Stimulated activated CD4-positive, alpha-beta T cell treated with anti-CD3 and anti-CD28 coated beads, Interleukin-15, amount 100 ng/mL, for 1 hour (primary cell): ENCODE data around the gene BCL2L12.
A peak's percentile ranks its signal among the peaks of the same experiment; 100 is the strongest.

Experiments used
- DNase-seq, 2 donors: peaks; one replicate each; pipeline ENCODE4 v3.0.0-alpha.2; 2020; ENCODE audit warnings: low read depth in 1 of 2, low spot score in 1 of 2

BCL2L12 gene

DNA sequence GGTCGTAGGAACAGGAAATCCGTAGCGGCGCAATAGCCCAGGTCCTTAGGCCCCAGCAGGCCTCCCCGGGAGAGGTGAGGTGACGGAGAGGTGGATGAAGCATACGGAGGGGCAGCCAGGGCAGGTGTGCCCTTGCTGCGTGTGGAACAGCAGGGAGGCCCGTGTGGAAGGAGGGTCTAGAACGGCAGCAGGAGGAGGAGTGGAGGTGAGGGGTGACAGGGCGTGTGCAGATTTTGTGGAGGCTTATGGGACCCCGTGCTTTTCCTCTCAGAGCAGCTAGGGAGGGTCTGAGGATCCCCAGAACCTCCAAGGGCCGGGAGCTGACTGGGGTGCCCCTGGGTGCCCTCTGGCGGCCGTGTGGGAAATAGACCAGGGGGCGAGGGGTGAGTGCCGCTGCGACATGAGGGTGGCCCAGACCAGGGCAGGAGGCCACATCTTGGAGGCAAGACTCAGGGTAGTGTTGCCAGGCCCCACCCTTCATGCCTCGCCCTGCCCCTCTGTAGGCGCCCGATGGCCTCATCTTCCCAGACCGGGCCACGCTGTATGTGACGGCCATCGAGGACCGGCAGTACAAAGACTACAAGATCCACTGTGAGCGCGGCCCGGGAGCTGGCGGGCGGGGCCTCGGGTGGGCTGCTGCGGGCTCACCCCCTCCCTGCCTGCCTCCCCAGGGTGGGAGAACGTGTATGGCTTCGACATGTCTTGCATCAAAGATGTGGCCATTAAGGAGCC is 18.7 kb downstream of the BCL2L12 start:
- DNase-seq: no peak

DNA sequence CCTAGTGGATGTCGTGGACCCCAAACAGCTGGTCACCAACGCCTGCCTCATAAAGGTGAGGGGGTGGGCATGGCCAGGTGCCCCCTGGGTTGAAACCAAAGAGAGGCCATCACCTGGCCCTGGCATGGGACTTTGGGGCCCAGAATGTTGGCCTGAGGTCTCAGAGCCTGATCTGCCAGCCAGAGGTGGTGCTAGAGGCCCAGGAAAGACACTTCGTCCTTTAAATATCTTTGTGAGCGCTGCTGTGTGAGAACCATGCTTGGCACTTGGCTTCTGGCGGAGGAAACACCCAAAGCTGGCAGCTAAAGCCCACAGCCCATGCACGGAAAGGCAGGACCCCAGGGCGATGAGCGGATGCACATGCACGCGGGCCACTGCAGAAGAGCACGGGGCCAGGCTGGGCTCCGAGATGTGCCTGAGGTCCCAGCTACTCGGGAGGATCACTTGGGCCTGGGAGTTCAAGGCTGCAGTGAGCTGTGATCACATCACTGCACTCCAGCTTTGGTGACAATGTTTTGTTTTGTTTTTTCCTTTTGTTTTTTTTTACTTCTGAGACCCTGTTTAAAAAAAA is 19.3 kb downstream of the BCL2L12 start:
- DNase-seq: no peak

DNA sequence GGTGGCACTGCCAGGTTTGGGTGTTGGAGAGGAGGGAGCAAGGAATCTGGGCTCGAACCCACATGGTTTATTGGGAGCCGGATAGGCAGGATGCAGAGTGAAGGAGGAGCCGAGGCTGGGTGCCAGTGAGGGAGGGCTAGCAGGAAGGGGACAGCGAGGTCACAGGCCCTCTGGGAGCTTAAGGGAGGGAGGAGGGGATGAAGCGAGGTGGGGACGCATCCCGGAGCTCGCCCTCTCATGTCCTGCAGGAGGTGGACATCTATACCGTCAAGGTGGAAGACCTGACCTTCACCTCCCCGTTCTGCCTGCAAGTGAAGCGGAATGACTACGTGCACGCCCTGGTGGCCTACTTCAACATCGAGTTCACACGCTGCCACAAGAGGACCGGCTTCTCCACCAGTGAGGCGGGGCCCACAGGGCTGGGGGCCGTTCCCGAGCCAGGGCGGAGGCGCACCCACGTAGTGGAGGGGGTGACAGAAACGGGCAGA is 20.2 kb downstream of the BCL2L12 start:
- no peak for DNase-seq

- no peak for DNase-seq
Observed at GRCh38 chr19:49686503-49687088, 20.9 kb downstream of the BCL2L12 start.

DNA sequence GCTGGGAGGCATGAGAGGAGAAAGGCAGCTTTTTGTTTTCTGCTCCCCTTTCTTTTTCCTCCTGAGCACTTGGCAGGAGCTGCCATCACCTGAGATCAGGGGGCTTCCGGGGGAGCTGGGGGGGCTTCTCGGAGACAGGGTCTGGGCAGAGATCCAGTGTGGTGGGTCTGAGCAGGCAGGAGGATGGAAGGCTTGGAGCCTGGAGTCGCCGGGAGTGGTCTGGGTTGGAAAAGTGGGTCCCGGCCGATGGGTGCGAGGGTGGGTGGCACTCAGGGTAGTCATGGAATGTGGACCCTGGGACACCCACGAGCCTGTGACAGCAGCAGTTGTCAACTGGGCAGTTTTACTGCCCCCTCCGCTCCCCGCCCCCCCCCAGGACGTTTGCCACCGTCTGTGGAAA is 21.4 kb downstream of the BCL2L12 start:
- DNase-seq: no peak

- no peak for DNase-seq
Observed at GRCh38 chr19:49687566-49688316, 22.0 kb downstream of the BCL2L12 start.

GRCh38 chr19:49688531-49689132 is 22.9 kb downstream of the BCL2L12 start:
- DNase-seq: no peak

GRCh38 chr19:49689133-49690078 is 23.7 kb downstream of the BCL2L12 start, which contains the start of gene ADM5:
ADM5 (plus strand) TSS chr19:49689594; CDS start chr19:49689838, 244 bp downstream.
- no peak for DNase-seq

DNA sequence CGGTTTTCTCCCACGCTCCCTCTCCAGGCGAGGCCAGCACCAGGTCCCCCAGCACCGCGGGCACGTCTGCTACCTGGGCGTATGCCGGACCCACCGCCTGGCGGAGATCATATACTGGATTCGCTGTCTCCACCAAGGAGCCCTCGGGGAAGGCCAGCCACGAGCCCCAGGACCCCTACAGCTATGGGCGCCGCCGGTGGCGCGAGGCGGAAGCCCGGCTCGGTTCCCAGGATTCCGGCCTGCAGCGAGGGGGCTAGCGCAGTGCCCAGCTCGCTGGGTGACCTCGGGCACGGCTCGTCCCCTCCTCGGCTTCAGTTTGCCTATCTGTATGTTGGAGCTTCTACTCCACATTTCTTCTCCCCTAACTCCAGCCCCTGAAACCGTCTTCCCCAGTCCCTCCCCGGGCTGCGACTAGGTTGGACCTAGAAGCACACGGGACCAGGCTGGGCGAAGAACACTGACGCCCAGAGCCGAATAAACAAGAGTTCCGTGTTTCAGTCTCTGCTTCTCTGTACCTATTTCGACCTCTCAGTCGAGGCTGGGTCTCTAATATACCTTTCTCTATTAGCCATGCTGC is 24.4 kb downstream of the BCL2L12 start:
- no peak for DNase-seq

- peak in 1 of 2 donors; percentile 42 for DNase-seq
Observed at GRCh38 chr19:49690656-49691242, 25.0 kb downstream of the BCL2L12 start, which contains the start of gene CPT1C. CPT1C (plus strand) TSS chr19:49691116; CDS start chr19:49692253, 1,137 bp downstream.

DNA sequence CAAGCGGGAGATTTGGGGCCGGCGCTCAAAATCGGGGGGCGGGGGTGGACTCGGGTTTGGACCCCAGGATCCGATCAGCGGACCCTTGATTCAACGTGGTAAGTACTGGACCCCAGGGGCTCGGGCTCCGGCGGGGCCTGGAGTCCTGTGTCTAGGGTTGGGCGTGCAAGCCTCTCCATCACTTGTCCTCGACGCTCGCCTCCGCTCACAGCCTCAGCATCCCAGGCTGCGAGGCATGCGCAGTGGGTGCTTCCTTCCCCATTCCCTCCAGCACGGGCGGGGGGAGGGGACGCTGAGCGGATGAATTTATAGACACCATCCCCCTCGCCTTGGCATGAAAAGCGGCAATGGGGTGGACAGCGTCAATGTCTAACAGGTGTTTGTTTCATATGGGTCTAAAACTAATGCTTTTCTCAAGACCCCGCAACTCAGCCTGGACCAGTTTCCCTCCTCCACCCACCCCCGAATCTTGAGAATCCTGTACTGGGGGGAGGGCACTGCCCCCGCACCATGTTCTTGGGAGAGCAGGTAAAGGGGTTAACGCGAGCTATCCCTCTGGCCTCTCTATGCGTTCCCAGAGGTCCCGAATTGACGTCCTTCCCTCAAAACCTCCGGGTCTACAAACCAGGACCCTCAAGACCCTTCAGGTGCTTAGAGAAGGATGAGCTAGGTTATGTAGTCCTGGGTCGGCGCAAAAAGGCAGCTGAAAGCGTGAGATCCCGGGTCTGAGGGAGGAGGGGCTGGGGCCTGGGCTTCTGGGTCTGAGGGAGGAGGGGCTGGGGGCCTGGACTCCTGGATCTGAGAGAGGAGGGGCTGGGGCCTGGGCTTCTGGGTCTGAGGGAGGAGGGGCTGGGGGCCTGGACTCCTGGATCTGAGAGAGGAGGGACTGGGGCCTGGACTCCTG is 25.8 kb downstream of the BCL2L12 start:
- DNase-seq: no peak

DNA sequence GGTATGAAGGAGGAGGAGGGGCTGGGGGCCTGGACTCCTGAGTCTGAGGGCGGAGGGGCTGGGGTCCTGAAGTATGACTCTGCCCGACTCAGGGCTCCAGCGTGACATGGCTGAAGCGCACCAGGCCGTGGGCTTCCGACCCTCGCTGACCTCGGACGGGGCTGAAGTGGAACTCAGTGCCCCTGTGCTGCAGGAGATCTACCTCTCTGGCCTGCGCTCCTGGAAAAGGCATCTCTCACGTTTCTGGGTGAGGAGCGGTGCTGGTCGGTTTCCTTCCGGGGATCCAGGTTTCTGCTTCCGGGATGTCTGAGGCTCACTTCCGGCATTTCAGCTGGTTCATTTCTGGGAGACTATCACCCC is 26.4 kb downstream of the BCL2L12 start:
- DNase-seq: no peak

- no peak for DNase-seq
Observed at GRCh38 chr19:49696115-49696514, 30.4 kb downstream of the BCL2L12 start.

DNA sequence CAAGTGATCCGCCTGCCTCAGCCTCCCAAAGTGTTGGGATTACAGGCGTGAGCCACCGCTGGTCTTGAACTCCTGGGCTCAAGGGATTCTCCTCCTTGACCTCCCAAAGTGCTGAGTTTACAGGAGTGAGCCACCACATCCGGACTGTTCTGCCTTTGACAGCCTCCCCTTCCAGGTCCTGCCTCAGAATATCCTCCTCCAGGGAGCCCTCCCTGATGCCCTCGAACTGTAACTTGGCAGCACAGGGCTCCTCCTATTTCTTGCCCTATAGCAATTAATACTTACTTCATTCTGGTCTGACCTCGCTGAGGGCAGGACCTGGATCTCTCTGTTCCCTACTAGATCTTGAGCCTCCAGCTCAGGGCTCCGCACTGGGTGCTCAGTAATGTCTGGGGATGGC is 31.1 kb downstream of the BCL2L12 start:
- no peak for DNase-seq

DNA sequence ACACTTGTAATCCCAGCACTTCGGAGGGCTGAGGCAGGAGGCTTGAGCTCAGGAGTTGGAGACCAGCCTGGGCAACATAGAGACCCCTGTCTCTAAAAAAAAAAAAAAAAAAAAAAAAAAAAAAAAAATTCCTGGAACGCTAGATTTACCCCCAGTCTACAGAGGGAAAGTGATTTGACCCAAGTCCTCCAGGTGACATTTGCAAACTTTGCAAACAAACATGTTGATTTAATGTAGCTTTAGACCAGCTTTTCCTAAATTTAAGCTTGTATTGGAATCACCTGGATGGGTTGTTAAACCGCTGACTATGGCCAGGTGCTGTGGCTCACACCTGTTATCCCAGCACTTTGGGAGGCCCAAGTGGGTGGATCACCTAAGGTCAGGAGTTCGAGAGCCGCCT is 33.6 kb downstream of the BCL2L12 start:
- no peak for DNase-seq

- DNase-seq: no peak
Observed at GRCh38 chr19:49700563-49700962, 34.8 kb downstream of the BCL2L12 start.

- DNase-seq: no peak
Observed at GRCh38 chr19:49701271-49701786, 35.6 kb downstream of the BCL2L12 start.
